ENCODE results near the gene CEBPE.
"Not testable (repeated sequence)": the region's sequence is repeated elsewhere in the genome, so short reads cannot be mapped to it uniquely, and the experiment has no call there.

Gene CEBPE

DNA sequence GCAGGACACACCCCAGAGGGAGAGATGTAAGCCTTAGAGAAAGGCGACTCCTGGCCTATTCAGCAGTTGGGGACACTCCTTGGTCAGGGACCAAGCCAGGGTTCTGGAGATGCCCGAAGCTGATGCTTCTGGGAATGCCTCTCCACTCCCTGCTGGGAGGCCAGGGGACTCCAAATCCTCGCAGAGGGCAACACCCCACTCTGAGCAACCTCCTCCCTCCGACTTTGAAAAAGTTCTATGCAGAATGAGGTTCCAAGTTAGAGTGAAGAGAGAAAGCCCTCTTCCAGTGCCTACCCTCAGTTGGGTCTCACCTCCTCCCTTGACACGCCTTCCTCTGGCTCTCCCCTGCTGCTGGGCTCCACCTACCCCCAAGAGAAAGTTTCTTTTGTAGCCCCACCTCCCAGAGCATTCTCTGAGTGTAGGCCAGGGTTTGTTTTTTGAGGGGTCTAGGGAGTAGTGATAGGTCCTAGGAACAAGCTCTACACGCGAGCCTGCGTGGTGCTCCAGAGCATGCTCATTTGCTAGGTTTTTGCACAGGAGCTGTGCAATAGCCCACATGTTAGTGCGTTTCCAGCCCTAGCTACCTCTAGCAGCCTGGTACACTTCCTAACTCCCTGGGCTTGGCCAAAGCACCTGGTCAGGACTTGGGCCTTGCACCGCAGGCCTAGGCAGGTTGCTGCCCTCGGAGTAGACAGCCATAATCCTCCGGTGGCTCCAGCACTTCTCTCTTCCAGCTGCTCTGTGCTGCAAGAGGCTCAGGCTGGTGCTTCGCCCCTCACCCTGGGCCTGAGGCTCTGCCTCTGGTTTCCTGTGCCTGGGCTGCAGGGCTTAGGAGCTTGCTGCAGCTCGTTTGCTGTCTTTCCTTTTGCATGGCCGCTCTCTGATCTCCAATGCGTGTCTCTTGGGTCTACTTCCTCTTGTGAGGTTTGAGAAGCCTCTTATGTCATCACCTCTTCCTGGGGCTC is 590 bp upstream of the CEBPE start:
- peak; percentile 82 for DNase-seq

DNA sequence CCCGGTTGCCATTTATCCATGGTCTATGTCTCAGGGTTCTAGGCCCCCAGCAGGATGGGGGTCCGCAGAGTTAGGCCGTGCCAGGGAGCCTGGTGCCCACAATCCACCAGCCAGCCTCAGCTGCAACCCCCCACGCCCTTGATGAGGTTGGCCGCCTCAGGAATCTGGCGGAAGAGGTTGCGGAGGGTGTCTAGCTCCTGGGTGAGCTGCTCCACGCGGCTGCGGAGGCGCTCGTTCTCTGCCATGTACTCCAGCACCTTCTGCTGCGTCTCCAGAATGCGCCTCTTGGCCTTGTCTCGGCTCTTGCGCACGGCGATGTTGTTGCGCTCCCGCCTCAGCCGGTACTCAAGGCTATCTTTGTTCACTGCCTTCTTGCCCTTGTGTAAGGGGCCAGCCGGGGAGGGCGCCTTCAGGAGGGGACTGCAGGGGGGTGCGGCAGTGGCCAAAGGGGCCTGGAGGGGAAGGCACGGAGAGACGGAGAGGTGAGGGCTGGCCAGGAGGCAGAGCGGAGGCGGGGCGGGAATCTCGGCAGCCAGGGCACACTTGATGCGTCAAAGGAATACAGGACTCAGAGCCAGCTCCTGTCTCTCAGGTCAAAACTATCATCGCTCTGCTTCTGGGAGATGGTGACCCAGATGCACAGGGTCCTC is 1.6 kb downstream of the CEBPE start:
- no peak for DNase-seq

DNA sequence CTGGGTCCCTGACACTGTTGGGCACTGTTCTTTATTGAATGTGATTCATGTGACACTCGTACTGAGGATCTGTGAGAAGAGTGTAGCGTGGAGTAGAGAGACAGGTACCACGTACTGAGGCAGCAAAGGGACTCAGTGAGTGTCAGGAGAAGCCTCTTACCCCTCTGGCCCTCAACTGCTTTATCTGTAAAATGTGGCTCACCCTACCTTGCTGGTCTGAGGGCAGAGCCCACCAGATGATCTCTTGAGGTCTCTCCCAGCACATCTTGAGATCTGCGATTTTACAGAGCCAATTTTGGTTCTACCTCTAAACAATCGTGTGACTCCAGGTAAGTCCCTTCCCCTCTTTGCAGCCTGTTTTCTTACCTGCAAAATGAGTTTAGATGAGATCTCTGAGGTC is 3.1 kb downstream of the CEBPE start:
- no peak for DNase-seq

DNA sequence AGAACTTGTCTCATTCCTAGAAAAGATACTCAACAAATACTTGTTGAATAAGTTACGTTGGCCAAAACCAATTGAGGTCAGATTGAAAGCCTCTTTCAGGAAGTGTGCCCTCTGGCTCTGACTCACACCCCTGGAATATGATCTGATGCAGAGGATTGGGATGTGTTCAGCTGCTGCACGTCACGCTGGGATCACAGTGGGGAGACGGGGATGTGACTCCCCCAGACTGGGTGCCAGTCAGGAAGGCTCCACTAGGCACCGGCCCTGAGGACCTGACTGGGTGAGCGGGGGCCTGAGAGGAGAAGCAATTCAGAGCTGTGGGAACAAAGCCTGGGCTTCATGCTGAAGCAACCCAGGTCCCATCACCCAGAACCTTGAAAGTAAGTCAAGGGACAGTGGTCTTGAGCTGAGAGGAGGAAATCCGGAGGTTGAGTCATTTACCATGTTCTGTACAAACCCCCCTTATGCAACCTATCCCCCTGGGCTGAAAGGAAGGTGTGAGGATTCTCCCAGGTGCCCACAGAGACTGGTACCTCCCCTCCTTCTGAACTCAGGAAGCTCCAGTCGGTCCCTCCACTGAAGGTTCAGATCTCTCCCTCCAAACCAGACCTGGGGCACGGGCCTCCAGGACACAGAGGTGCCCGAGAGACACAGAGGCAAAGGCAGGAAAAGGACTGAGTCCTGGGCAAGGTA is 3.9 kb downstream of the CEBPE start:
- no peak for DNase-seq

DNA sequence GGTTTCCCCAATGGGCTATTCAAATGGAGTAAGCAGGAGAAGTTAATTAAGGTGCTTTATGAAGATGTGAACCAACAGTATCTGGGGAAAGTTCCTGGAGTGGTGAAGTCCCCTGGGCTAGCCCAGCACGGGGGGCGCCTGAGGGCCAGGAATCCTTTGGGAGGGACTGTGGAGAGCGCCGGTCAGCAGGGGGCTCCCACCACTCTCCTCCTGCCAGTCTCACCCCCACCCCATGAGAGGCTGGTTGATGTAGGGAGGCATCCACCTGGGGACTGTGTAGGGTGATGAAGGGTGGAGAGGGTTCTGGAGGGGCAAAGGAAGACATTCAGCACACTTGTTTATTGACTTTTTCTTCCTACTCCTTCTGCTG is 4.4 kb downstream of the CEBPE start:
- DNase-seq: no peak

DNA sequence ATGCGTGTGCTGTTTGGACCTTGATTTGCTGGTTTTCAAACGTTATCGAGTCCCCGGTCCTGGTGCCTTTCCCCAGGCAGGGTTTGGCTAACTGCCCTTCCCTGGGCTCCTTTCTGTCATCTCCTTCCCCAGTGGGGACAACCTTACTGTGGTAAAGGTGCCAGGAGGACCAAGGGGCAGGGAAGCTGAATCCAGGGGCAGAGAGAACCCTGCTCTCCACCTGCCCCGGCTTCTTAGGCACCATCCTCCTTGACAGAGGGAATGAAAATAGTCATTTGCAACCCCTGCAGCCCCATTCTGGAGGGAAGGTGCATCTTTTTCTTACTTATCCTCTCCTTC is 5.0 kb downstream of the CEBPE start:
- DNase-seq: no peak

DNA sequence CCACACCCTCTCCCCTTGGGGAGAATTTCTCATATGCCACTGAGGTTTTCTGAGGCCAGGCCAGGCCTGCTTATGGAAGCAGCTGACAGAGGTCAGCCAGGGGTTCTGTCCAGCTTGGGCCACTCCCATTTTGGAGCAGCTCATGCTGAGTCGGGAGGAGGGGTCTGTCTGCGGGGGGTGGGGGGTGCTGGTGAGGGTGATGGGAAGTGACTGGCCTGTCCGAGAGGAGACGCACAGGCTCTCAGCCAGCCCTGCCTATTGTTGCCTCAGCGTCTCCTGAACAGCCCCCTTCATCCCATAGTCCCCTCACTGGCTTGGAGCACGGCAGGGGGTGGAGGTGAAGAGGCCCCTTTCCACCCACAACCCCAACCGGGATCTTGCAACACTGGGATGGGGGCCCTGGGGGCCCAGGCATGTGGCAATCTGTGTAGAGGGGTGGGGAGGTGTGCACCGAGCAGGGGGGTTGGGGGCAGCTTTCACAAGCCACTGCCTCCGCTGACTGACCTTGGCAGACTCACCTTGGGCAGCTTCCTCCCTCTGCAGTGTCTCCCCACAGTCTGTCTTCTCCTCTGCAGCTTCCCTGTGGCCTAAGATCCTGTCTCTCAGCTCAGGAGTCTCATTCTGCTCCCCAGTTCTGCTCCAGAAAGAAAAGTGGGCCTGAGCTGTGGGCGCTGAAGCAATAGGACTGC is 5.5 kb downstream of the CEBPE start:
- peak; percentile 81 for DNase-seq

DNA sequence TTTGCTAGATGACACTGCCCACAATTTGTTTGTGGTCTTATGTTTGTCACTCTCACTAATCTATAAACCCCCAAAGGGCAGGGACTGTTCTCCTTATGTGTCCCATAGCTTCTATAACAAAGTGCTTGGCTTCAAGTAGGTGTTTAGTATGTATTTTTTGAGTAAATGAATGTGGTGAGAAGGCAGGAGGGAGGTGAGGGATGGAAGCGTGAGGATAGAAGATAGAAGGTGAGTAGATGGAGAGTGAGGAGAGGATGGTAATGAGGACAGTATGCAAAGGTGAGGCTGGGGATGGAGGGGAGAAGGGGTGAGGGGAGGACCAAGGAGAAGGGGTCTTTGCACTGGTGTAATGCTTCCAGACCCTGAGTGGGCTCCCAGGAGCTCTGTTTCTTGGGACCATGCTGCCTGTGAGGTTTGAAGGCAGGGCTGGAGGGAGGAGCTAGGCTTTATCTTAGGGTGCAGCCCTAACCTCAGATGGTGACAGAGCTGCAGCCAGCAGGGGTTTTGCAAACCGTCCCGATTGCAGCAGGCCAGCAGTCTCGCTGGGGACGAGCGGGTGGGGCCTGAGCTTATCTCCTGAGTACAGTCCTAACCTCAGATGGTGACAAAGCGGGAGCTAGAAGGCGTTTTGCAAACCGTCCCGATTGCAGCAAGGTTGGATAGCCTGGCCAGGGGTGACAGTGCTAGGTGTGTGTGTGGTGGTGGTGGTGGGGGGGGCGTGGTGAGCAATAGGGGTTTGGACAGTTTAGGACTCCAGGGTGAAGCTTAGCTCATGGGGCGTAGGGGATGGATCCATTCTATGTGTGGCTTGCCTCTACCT is 6.5 kb downstream of the CEBPE start:
- peak; percentile 98 for DNase-seq

DNA sequence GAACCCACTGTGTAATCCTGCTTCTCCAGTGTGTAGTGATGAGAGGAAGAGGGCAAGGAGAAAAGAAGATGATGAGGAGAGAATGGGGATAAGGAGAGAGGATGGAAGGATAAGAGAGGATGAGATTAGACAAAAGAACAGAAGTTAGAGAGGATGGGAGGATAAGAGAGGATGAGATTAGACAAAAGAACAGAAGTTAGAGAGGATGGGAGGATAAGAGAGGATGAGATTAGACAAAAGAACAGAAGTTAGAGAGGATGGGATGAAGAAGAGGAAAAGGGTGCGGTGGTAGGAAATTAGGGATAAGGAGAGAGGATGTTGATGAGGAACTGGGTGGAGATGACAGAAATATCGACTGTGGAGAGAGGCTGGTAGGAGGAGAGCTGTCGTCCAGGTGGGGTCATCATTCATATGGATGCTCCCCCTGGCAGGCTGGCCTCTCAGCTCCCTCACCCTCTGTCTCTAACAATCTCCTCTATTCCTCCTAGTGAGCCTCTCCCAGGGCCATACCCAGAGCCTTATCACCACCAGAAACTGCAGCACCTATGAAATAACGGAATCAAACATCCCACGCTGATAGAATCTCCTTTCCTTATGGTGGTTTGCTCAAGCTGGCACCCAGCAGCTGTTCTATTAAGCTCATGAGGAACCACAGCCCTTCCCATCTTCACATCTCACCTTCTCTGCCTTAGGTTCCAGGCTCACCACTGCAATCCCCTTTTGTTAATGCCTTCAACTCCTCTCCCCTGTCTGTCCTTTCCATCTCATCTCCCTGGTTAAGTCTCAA is 8.3 kb downstream of the CEBPE start:
- DNase-seq: peak; percentile 62

DNA sequence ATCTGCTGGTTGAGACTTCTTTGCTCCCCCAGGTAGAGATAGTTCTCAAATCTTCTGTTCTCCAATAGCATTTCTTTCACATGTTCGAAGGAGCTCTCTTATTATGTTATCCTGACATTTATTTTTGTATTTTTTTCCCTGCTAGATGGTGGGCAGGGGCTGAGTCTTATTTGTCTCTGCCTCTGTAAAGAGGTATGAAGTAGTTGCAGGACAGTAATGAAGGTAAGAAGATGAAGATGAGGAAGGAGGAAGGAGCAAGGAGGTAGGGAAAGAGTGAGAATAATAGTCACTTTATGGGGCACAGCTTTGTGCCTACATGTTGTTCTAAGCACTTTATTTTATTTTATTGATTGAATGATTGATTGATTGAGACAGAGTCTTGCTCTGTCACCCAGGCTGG is 9.3 kb downstream of the CEBPE start:
- DNase-seq: no peak

DNA sequence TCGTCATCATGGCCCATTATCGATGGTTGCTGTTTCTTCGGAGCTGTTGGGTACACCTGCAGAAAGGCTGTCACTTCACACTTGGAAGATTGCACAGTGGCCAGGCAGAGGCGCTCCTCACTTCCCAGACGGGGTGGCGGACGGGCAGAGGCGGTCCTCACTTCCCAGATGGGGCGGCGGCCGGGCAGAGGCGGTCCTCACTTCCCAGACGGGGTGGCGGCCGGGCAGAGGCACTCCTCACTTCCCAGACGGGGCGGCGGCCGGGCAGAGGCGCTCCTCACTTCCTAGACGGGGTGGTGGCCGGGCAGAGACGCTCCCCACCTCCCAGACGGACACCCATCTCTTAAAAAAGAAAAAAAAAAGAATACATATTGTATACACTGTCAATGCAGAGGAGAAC is 10.9 kb downstream of the CEBPE start:
- DNase-seq: not testable (repeated sequence)

DNA sequence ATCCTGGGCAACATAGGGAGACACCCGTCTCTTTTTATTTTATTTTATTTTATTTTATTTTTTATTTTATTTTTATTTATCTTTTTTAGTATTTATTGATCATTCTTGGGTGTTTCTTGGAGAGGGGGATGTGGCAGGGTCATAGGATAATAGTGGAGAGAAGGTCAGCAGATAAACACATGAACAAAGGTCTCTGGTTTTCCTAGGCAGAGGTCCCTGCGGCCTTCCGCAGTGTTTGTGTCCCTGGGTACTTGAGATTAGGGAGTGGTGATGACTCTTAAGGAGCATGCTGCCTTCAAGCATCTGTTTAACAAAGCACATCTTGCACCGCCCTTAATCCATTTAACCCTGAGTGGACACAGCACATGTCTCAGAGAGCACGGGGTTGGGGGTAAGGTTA is 11.4 kb downstream of the CEBPE start:
- DNase-seq: not testable (repeated sequence)

DNA sequence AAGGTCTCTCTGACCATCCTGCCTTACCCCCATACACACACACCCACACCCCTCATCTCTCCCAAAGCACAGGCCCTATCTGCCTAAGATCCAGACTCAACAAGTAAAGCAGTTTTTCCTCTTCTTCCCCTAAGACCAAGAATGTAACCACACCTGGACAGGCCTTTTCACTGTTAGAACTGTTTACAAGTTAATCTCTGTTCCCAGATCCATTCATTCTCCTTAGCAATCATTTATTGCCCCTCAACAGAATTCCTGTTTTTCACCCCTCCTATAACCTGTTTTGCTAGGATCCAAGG is 12.4 kb downstream of the CEBPE start:
- no peak for DNase-seq

DNA sequence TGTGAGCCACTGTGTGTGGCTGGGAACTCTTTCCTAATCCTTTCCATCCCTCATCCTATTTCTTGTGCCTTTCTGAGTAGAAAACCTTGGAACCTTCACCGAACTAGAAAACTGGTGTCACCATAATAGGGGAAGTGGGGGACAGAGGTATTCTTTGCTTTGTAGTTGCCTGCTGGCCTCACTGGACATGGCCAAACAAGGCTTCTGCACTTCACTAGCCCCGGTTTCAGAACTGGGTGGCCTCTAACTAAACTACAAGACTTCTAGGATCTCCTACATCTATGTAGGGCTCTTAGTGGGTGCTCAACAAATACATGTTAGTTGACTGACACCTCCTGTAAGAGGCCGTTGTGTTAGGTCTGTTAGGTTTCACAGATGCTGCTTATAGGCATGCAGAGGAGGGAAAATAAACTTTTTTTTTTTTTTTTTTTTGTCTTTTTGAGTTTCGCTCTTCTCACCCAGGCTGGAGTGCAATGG is 13.7 kb downstream of the CEBPE start:
- DNase-seq: no peak

DNA sequence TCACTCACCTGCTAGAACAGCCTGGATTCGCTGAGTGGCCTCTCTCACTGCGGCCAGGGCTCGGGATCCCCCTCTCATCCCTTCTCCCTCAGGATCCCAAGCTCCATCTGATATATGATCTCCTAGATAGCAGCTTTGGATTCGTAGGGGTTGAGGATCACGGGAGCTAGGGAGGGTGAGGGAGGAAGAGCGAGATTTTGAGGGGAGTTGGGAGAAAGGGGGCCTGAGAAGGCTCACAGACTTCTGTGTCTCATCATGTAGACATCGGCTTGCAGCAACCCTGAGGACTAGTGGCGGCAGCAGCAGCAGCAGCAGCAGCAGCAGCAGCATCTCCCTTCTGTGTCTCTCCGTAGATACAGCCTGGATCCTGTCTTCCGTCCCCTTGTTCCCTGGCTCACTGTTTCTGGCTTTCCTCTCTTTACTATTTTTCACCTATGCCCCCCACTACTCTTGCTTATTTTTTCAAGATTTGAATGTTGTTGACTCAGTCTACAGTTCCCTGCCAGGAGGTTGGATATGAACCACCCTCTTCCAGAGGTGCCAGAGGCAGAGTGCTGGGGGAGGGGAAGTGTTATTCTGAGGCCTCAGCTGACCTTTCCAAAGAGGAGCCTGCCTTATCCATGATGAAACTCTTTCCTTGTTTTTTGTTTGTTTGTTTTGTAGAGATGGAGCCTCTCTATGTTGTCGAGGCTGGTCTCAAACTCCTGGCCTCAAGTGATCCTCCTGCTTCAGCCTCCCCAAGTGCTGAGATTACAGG is 14.3 kb downstream of the CEBPE start, which contains the start of gene CIROP:
TSS of gene CIROP (minus strand) at position 399 of the 757 bp plus-strand sequence. CDS start at position 330, 69 bp downstream.
- DNase-seq: no peak

DNA sequence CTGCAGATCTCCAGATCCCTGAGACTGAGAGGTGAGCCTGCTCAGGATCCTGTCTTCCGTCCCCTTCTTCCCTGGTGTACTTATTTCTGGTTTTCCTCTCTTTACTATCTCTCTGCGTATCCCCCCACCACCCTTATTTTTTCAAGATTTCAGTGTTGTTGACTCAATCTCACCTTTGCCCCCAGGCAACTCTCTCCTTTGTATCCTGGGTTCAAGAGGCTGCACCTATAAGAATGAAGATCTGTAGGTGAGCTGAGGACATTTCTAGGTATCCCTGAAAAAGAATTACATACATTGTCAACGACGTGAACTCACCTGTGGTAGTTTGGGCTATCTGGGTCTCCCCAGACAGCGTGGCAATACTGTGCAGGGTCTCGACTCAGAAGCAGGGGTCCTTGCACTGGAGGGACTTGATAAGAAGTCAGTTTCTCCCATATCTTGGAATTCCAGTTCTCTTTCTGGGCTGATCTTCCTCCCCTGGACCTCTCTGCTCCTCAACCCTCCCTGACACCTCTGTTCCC is 14.9 kb downstream of the CEBPE start:
- DNase-seq: no peak

DNA sequence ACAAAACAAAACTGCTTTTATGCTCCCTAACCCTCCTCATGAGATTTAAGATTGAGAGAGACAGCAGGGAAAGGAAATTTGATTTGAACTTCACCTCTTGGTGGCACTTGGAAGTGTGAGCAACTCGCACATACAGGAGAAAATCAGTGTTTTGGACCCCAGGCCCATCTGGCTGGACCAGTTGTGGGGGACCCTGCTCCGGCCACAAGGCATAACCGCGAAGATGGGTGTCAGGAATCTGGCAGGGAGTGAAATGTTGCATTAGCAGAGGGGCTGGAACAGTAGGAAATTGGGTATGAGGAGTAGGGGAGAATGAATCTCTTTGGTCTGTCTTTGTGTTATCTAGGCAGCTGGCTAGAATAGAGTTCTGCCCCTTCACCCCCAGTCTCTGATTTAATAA is 15.5 kb downstream of the CEBPE start:
- no peak for DNase-seq

DNA sequence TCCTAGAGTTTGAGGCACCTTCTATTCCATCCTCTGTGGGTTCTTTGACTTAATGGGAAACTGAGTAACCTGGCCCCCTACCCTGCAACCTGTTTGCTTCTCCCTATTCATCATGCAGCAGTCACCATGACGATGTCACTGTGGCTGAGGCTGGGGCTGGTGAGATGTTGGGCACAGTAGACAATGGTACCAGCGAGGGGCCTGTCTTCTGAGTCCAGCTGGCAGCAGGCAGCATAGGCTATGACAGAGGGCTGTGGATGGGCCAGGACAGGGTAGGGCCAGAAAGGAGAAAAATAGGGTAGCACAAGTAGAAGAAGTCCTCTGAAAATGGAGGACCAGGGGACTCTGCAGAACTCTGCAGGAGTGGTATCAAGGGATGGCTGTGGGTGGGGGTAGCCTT is 16.3 kb downstream of the CEBPE start:
- no peak for DNase-seq

DNA sequence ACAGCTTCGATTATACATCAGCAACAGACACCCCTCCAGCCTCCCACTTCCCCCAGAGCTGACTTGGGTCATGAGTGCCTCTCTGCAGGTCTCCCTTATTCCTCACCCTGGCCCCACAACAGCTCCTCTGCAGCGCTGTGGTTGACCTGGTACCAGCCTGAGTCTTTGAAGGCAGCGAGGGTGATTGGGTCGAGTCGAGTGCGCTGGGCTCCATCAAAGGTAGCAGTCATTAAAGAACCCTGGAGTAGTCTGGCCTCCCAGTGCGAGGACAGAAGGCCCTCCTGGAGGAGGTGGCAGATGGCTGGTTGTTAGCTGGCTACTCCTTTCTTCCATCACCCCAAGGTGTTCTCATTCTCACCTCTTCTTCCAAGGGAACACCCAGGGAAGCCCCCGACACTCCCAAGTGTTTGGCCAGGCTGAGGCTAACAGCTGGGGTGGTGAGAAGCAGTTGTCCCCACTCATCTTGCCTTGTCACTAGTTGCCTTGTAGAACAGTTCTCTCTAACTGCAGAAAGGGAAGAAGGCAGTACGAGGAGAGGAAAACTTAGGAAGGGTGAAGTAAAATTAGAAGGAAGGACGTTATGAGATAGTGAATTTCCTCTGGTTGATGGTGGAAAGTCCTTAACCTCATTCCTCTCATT is 16.9 kb downstream of the CEBPE start:
- no peak for DNase-seq
